Left ventricle myocardium inferior (tissue), 1 donor: ENCODE data around the gene PLCB2. TPM values are rescaled to one million over a fixed set of nuclear protein-coding genes. Genes with fewer than 3 reads are reported as not detected.

Source experiments
- DNase-seq: peaks from one replicate; pipeline ENCODE4 v3.0.0-alpha.2; 2020
- H3K27ac ChIP-seq: fragments of 200-600 bp; replicated peaks from 2 replicates; pipeline ENCODE4 v1.8.0; 2021
- H3K27me3 ChIP-seq: fragments of 200-600 bp; 2 replicates; pipeline ENCODE4 v1.8.0; 2021; ENCODE audit warnings: low read depth
- H3K36me3 ChIP-seq: fragments of 200-600 bp; 2 replicates; pipeline ENCODE4 v1.8.0; 2021
- H3K4me1 ChIP-seq: fragments of 200-600 bp; 2 replicates; pipeline ENCODE4 v1.8.0; 2021
- H3K4me3 ChIP-seq: fragments of 200-600 bp; 2 replicates; pipeline ENCODE4 v1.8.0; 2021; ENCODE audit warnings: mild to moderate bottlenecking, moderate library complexity
- H3K9me3 ChIP-seq: fragments of 200-600 bp; replicated peaks from 2 replicates; pipeline ENCODE4 v1.8.0; 2021
- CTCF ChIP-seq: fragments of 200-600 bp; IDR thresholded peaks from 2 replicates; pipeline ENCODE4 v1.8.0; 2021; ENCODE audit warnings: antibody characterized with exemption, mild to moderate bottlenecking, borderline replicate concordance
- intact Hi-C: fragments of 100-400 bp; cut with micrococcal nuclease; formaldehyde crosslinking; loops from one replicate; pipeline ENCODE4 v1.11.0; 2022
- total RNA-seq: library from RNA; stranded (reverse); fragmentation: NEBNext Ultra II Directional; extraction: Animal tissue kit (Norgen Biotek cat#: 25700); gene quantifications from one replicate; pipeline ENCODE4 v1.2.1, GENCODE V29; 2021
- donor health status: DM: no; HTN: yes; CAD: no; lungs with severe emphysema.

The PLCB2 gene
- total RNA-seq, 1 donor from 2014 or later, result 8.5 TPM

DNA sequence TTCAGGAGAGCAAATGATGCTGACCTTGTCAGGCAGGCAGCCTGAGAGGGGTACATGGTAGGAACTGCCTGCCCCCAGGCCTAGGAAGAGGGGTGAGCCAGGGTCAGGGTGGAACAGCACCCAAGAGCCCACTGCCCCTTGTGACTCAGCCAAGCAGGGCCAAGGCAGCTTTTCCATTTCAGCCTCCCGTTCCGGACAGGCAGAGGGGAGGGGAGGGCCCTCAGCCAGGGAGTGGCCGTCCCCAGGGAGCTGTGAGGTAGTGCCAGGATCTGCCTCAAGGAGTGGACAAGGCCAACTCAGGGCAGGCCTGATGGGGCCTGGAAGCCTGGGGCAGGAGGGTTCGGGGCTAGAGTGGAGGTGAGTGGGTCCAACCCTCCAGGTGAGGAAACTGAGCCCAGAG is 19.8 kb downstream of the PLCB2 start:
- no peaks in the 10 kb centered on the region for H3K36me3 ChIP-seq

GRCh38 chr15:40287505-40287904 is 20.2 kb downstream of the PLCB2 start:
- intact Hi-C loops, result loop anchor here (10.0 kb wide), 1 partner anchor 137 kb away; no protein-coding TSS in a partner anchor
- Histone ChIP-seq H3K27ac (no peak overlapping the region), H3K36me3 (no peaks in the 10 kb centered on the region), H3K27me3 (peaks cover 35% of the 10 kb centered on the region), H3K9me3 (no peaks in the 10 kb centered on the region), H3K4me1 (peaks cover 67% of the 10 kb centered on the region), H3K4me3 (no peak overlapping the region)
- DNase-seq, result no peak
- no peak for TF ChIP-seq CTCF

More for the DNA sequence above, 19.8 kb downstream of the PLCB2 start:
- Histone ChIP-seq H3K9me3 (no peaks in the 10 kb centered on the region), H3K27me3 (peaks cover 31% of the 10 kb centered on the region), H3K27ac (no peak overlapping the region), H3K4me1 (peaks cover 67% of the 10 kb centered on the region), H3K4me3 (no peak overlapping the region)
- no peak for TF ChIP-seq CTCF
- intact Hi-C loops, result loop anchor here (10.0 kb wide), 1 partner anchor 137 kb away; no protein-coding TSS in a partner anchor
- no peak for DNase-seq

DNA sequence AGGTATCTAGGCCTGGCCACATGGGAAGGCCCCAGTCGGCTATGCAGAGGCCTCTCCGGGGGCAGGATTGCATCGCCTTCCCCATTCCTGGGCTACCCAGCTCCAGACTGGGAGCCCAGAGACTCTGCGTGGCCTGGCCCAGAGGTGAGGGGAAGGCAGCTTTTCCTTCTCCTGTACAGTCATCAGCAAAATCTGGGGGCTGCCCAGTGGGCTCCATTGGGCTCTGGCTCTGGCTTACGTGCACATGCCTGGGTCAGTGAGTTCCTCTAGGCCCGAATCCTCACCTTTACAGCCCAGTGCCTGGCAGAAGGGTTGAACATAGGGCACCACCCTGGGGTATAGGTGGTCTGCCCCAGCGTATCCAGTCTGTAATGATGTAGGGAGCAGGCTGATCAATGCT is 20.9 kb downstream of the PLCB2 start:
- H3K27ac ChIP-seq, result no peak overlapping the region
- no peaks in the 10 kb centered on the region for H3K9me3 ChIP-seq
- peaks cover 38% of the 10 kb centered on the region for H3K27me3 ChIP-seq
- no peak overlapping the region for H3K4me3 ChIP-seq
- TF ChIP-seq CTCF, result no peak
- no peak for DNase-seq
- peaks cover 67% of the 10 kb centered on the region for H3K4me1 ChIP-seq
- no peaks in the 10 kb centered on the region for H3K36me3 ChIP-seq
- intact Hi-C loops, result loop anchor here (10.0 kb wide), 1 partner anchor 138 kb away; no protein-coding TSS in a partner anchor

DNA sequence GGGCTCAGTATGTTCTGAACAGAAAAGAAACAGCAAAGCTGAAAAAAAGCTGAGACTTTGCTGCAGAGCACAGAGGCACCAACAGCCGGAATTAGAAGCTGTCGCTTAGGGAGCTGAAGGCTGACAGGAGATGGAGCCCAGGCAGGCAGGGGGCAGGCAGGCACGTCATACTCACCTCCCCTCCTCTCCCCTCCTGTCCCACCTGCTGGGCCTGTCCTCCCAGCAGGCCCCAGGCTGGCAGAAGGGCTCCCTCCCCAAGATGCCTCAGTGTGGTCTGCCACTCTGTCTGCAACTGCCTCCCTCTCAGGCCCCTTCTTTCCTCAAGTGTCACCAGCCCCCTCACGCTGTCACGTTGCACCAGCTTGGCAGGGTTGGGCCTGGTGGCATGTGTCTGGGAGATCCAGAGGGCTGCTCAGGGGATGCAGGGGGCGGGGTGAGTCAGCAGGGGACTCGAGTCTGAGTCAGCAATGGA is 21.6 kb downstream of the PLCB2 start:
- H3K27ac ChIP-seq, result peak overlapping the region; percentile 62
- intact Hi-C loops, result loop anchor here (10.0 kb wide), 1 partner anchor 139 kb away; no protein-coding TSS in a partner anchor

DNA sequence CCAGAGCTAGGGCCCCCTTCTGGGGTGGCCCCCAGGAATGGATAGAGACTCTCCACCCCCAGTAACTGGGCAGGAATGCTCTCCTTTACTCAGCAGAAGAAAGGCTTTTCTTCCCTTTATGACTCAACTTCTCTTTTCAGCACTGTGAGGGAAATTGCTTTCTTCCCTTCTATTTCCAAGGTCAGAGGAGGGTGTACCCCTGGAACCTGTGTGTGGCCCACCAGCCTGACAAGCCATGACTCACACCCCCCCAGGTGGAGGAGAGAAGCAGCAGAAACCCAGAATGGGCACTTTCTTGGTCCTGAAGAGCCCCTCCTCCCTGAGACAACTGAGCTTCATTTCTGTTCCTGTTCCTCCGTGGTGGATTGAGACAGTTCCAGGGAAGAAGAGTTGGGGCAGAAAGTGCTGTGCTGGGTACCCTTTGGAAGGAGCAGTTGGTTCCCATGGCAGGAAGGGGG is 22.2 kb downstream of the PLCB2 start:
- Histone ChIP-seq H3K4me3 (no peak overlapping the region), H3K27ac (peak overlapping the region; percentile 62), H3K36me3 (no peaks in the 10 kb centered on the region), H3K9me3 (no peaks in the 10 kb centered on the region), H3K27me3 (peaks cover 45% of the 10 kb centered on the region), H3K4me1 (peaks cover 61% of the 10 kb centered on the region)
- intact Hi-C loops, result loop anchor here (10.0 kb wide), 1 partner anchor 139 kb away; no protein-coding TSS in a partner anchor
- no peak for DNase-seq
- TF ChIP-seq CTCF, result no peak

More for the DNA sequence above, 21.6 kb downstream of the PLCB2 start:
- Histone ChIP-seq H3K36me3 (no peaks in the 10 kb centered on the region), H3K4me3 (no peak overlapping the region), H3K27me3 (peaks cover 40% of the 10 kb centered on the region), H3K9me3 (no peaks in the 10 kb centered on the region), H3K4me1 (peaks cover 65% of the 10 kb centered on the region)
- no peak for TF ChIP-seq CTCF
- DNase-seq, result no peak
